PFSK-1 (cell line): ENCODE data around the gene HEPN1.

ENCODE experiments used
- FOXP2 ChIP-seq: optimal IDR thresholded peaks from 2 replicates; pipeline ENCODE3; 2011; ENCODE audit warnings: borderline replicate concordance, control low read depth, inconsistent platforms; ENCODE audit not compliant: insufficient read depth; ENCODE audit errors: extremely low read length, extremely low read depth
- POLR2AphosphoS5 ChIP-seq: IDR thresholded peaks from 2 replicates; pipeline ENCODE4 v1.6.1; 2012; ENCODE audit warnings: low read depth, mild to moderate bottlenecking, control low read depth, low read length, moderate library complexity
- REST ChIP-seq, 2 experiments: IDR thresholded peaks; 2 replicates each; pipeline versions ENCODE4 v1.6.1 to v1.8.0; 2011 to 2012; ENCODE audit warnings: low read depth in 2 of 2, low read length in 2 of 2, control low read depth in 1 of 2, inconsistent platforms in 1 of 2, mild to moderate bottlenecking in 1 of 2, moderate library complexity in 1 of 2; ENCODE audit not compliant: insufficient read depth in 1 of 2
- SIN3A ChIP-seq: IDR thresholded peaks from 2 replicates; pipeline ENCODE4 v1.6.1; 2012; ENCODE audit warnings: mild to moderate bottlenecking, low read length, moderate library complexity, borderline replicate concordance; ENCODE audit not compliant: insufficient read depth
- TAF1 ChIP-seq: IDR thresholded peaks from 2 replicates; pipeline ENCODE4 v1.6.1; 2012; ENCODE audit warnings: low read length, control low read depth, borderline replicate concordance; ENCODE audit not compliant: insufficient read depth

HEPN1 gene

DNA sequence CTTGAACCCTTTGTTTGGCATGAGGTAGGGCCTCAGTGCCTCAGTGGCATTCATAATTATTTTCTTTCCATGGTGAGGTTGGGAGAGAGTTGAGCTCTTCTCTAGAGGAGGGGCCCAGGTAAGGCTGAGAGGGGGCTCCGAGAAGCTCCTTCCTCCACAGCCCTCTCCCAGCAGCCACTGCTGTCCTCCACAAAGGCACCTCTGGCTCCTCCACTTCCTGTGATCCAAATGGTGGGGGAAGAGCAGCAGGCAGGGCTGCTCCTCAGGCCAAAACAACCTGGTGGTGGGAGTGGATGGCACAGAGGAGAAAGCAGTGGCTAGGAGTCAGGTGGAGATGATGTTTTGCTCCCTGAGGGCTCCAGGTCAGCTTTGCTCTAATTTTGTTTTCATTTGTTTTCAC is 34.7 kb upstream of the HEPN1 start:
- TF ChIP-seq POLR2AphosphoS5, result no peak
- no peak for TF ChIP-seq SIN3A
- no peak for TF ChIP-seq REST (IDR thresholded peaks at IDR 0.05; ENCODE audit: insufficient read depth in 1 of 2, low read depth in 2 of 2, low read length in 2 of 2)
- TF ChIP-seq FOXP2, result no peak
- no peak for TF ChIP-seq TAF1

GRCh38 chr11:124884869-124885479 is 34.1 kb upstream of the HEPN1 start:
- TF ChIP-seq POLR2AphosphoS5 (no peak), TAF1 (no peak), FOXP2 (no peak), SIN3A (no peak), REST (IDR thresholded peaks at IDR 0.05; ENCODE audit: insufficient read depth in 1 of 2, low read depth in 2 of 2, low read length in 2 of 2) (no peak)

- TF ChIP-seq REST (IDR thresholded peaks at IDR 0.05; ENCODE audit: insufficient read depth in 1 of 2, low read depth in 2 of 2, low read length in 2 of 2), result no peak
- TF ChIP-seq POLR2AphosphoS5, result no peak
- TF ChIP-seq TAF1, result no peak
- no peak for TF ChIP-seq FOXP2
- no peak for TF ChIP-seq SIN3A
Observed at GRCh38 chr11:124886476-124886875, 32.6 kb upstream of the HEPN1 start.

- TF ChIP-seq POLR2AphosphoS5 (no peak), SIN3A (no peak)
Observed at GRCh38 chr11:124886978-124887666, 31.9 kb upstream of the HEPN1 start.

DNA sequence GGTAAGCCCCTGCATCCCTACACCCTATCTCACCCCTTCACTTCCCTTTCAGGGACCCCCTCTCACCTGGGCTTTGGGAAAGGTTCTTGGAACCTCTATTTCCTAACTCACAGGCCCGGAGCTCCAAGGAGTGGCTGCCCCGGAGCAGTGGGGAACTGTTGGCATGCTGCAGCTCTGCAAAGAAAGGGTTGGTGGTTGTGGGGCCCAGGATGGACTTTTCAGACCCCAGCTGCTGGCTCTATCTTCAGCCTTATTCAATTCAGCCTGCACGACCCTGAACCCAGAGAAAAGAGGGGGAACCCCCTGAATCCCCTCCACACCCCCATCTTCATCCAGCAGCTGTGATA is 31.4 kb upstream of the HEPN1 start:
- TF ChIP-seq FOXP2 (no peak), REST (IDR thresholded peaks at IDR 0.05; ENCODE audit: insufficient read depth in 1 of 2, low read depth in 2 of 2, low read length in 2 of 2) (no peak), SIN3A (no peak)
